ENCODE data around the gene SLC52A1. TPM values are rescaled to one million over a fixed set of nuclear protein-coding genes. Genes with fewer than 3 reads are reported as not detected.

Gene SLC52A1
- total RNA-seq, 4 donors from 2014 or later = 0.11 TPM; not detected in 3

DNA sequence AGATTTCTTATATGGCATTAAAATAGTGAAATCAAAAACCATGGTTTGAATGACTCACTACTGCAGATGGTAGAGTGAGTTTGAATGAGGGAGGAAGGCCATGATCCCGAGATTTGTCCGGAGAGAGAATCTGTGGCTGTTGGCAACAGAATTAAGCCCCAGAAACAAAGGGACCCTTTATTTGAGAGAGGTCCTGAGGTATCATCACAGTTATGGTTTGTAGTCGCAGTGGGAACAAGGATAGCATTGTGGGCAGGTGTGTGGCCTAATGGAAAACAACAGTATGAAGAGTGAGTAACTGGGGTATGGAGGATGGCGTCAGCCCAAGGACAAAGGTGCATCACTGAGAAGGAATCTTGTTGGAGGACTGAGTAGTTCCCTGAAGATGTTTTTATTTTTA lies 34.5 kb upstream of the SLC52A1 start:
- 78 to 79% methylated on average over 4 of the region's 4 CpGs for WGBS, 2 donors
- TF ChIP-seq POLR2A (IDR thresholded peaks at IDR 0.05) = no peak
- TF ChIP-seq, protein P1, sequence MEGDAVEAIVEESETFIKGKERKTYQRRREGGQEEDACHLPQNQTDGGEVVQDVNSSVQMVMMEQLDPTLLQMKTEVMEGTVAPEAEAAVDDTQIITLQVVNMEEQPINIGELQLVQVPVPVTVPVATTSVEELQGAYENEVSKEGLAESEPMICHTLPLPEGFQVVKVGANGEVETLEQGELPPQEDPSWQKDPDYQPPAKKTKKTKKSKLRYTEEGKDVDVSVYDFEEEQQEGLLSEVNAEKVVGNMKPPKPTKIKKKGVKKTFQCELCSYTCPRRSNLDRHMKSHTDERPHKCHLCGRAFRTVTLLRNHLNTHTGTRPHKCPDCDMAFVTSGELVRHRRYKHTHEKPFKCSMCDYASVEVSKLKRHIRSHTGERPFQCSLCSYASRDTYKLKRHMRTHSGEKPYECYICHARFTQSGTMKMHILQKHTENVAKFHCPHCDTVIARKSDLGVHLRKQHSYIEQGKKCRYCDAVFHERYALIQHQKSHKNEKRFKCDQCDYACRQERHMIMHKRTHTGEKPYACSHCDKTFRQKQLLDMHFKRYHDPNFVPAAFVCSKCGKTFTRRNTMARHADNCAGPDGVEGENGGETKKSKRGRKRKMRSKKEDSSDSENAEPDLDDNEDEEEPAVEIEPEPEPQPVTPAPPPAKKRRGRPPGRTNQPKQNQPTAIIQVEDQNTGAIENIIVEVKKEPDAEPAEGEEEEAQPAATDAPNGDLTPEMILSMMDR (IDR thresholded peaks at IDR 0.05) = no peak
- intact Hi-C loops (cut with DNase I) = no loop called here

DNA sequence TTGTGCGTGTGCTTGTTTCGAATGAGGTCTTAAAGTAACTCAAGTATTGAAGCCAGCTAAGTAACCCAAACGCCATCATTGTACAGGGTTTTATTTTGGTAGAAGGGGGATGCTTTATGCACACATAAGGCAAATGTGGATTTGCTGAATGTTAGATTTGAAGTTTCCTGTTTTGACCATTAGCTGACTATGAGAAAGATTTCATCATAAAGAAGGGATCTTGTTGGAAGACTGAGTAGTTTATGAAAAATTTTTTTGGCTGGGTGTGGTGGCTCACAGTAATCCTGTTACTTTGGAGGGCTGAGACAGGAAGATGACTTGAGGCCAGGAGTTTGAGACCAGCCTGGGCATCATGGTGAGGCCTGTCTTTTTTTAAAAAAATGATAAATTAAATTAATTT lies 33.0 kb upstream of the SLC52A1 start:
- DNase-seq = no peak
- no peaks in the 10 kb centered on the region for H3K36me3 ChIP-seq
- no peak overlapping the region for H3K27ac ChIP-seq
- intact Hi-C loops (cut with DNase I) = no loop called here
- H3K9me3 ChIP-seq = no peaks in the 10 kb centered on the region
- no peaks in the 10 kb centered on the region for H3K27me3 ChIP-seq
- TF ChIP-seq POLR2A (IDR thresholded peaks at IDR 0.05) = no peak
- TF ChIP-seq, protein P1 (IDR thresholded peaks at IDR 0.05) = no peak
- no peak overlapping the region for H3K4me3 ChIP-seq (replicated peaks in 1 of 3)
- H3K4me1 ChIP-seq = no peaks in the 10 kb centered on the region
- WGBS, 2 donors = 83 to 85% methylated on average over 3 of the region's 3 CpGs

More for the DNA sequence above, 34.5 kb upstream of the SLC52A1 start:
- no peaks in the 10 kb centered on the region for H3K4me1 ChIP-seq
- H3K4me3 ChIP-seq (replicated peaks in 1 of 3) = no peak overlapping the region
- H3K27ac ChIP-seq = no peak overlapping the region
- DNase-seq = no peak
- no peaks in the 10 kb centered on the region for H3K27me3 ChIP-seq
- no peaks in the 10 kb centered on the region for H3K9me3 ChIP-seq
- H3K36me3 ChIP-seq = no peaks in the 10 kb centered on the region

DNA sequence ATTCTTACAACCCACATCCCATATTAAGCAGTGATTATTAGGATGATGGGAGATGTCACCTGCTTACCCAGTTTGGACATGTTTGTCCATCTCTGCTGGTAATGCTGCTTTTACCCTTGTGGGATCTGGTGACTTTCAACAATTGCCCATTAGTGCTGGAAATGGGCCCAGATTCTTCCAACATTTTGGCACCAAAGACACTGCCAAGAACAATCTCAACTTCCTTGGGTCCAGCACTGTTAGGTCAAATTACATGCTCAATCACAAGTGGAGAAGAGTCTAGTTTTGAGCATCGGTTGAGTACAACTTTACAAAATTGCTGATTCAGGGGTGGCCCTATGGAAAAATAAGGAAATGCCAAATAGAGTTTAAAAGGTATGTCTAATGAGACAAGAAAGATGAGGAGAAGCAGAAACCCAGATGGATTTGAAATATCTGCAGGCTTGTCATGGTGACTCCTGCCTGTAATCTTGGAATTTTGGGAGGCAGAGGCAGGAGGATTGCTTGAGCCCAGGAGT lies 30.1 kb upstream of the SLC52A1 start:
- 11 to 12% methylated on average over 1 of the region's 1 CpG for WGBS, 2 donors
- intact Hi-C loops (cut with DNase I) = no loop called here

DNA sequence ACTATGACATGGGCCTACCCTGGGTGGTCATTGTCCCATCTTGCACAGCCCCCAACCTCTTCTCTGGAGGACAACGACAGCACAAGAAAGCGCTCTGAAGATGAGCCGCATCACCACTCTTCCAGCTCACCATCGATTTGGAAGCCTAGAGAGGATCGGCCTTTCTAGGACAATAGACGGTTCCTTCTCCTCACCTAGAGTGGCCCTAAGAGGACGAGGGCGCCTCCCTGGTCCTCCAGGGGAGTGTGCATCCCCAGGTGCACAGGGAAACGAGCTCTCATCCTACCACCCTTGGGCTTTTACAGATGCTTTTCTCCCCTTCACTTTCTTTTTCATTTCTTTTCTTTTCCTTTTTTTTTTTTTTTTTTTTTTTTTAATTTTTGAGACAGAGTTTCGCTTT lies 20.3 kb upstream of the SLC52A1 start:
- H3K9me3 ChIP-seq = no peaks in the 10 kb centered on the region
- no peak for DNase-seq
- no peak overlapping the region for H3K27ac ChIP-seq
- H3K36me3 ChIP-seq = no peaks in the 10 kb centered on the region
- H3K4me3 ChIP-seq (replicated peaks in 1 of 3) = no peak overlapping the region
- no peaks in the 10 kb centered on the region for H3K4me1 ChIP-seq
- intact Hi-C loops (cut with DNase I) = no loop called here
- H3K27me3 ChIP-seq = no peaks in the 10 kb centered on the region
- TF ChIP-seq POLR2A (IDR thresholded peaks at IDR 0.05) = no peak
- TF ChIP-seq, protein P1 (IDR thresholded peaks at IDR 0.05) = no peak
- WGBS, 2 donors = 84 to 89% methylated on average over 9 of the region's 10 CpGs

More for the DNA sequence above, 30.1 kb upstream of the SLC52A1 start:
- Histone ChIP-seq H3K27ac (no peak overlapping the region), H3K9me3 (no peaks in the 10 kb centered on the region), H3K27me3 (no peaks in the 10 kb centered on the region), H3K36me3 (no peaks in the 10 kb centered on the region), H3K4me1 (no peaks in the 10 kb centered on the region), H3K4me3 (replicated peaks in 1 of 3) (no peak overlapping the region)
- TF ChIP-seq, protein P1 (IDR thresholded peaks at IDR 0.05) = no peak
- TF ChIP-seq POLR2A (IDR thresholded peaks at IDR 0.05) = no peak
- peak; percentile 10 to 24 for DNase-seq

DNA sequence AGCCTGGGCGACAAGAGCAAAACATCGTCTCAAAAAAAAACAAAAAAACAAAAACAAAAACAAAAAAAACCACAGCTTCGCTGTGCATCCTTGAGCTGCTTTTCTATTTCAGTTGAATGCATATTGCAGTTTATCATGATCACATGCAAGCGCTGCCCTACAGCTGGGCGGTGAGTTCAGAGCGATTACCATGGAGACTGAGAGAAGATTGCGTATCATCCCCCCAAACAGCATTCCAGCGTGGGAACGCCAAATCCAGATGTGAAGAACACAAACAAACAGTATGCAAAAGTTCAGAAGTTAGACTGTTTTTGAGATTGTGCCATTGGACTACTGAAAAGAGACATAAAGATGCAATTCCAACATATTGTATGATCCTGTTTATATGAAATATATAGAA lies 15.1 kb upstream of the SLC52A1 start:
- Histone ChIP-seq H3K27me3 (no peaks in the 10 kb centered on the region), H3K9me3 (no peaks in the 10 kb centered on the region), H3K4me3 (replicated peaks in 1 of 3) (no peak overlapping the region), H3K36me3 (no peaks in the 10 kb centered on the region), H3K4me1 (no peaks in the 10 kb centered on the region), H3K27ac (no peak overlapping the region)
- TF ChIP-seq, protein P1 (IDR thresholded peaks at IDR 0.05) = no peak
- 68 to 76% methylated on average over 9 of the region's 9 CpGs for WGBS, 2 donors
- no peak for DNase-seq
- intact Hi-C loops (cut with DNase I) = no loop called here
